IPS-18c (cell line): Measurements from ENCODE around the gene SPEF2.

ENCODE experiments used
- H3K4me3 ChIP-seq: 2 replicates; pipeline ENCODE4 v1.7.0; 2013; ENCODE audit warnings: low read depth, mild to moderate bottlenecking, low read length, moderate library complexity; ENCODE audit not compliant: insufficient read depth
- H3K9me3 ChIP-seq: one replicate; pipeline ENCODE4 v1.6.1; 2013; ENCODE audit warnings: mild to moderate bottlenecking, low read length, moderate library complexity; ENCODE audit not compliant: control insufficient read depth, insufficient read depth

Gene SPEF2

GRCh38 chr5:35753500-35753899, 135.8 kb downstream of the SPEF2 start:
- no peaks in the 10 kb centered on the region for H3K9me3 ChIP-seq
- H3K4me3 ChIP-seq: no peak overlapping the region

GRCh38 chr5:35754481-35754880, 136.8 kb downstream of the SPEF2 start:
- Histone ChIP-seq H3K4me3 (no peak overlapping the region), H3K9me3 (no peaks in the 10 kb centered on the region)

- H3K4me3 ChIP-seq: no peak overlapping the region
- H3K9me3 ChIP-seq: no peaks in the 10 kb centered on the region
Measured at GRCh38 chr5:35755966-35756365, 138.3 kb downstream of the SPEF2 start.

GRCh38 chr5:35758151-35758724, 140.6 kb downstream of the SPEF2 start:
- no peaks in the 10 kb centered on the region for H3K9me3 ChIP-seq

GRCh38 chr5:35761541-35761940, 143.9 kb downstream of the SPEF2 start:
- no peaks in the 10 kb centered on the region for H3K9me3 ChIP-seq
- H3K4me3 ChIP-seq: no peak overlapping the region

More at GRCh38 chr5:35758151-35758724, 140.6 kb downstream of the SPEF2 start:
- H3K4me3 ChIP-seq: no peak overlapping the region

GRCh38 chr5:35762368-35762767, 144.7 kb downstream of the SPEF2 start:
- H3K9me3 ChIP-seq: no peaks in the 10 kb centered on the region
- H3K4me3 ChIP-seq: no peak overlapping the region

GRCh38 chr5:35765921-35766320, 148.3 kb downstream of the SPEF2 start:
- H3K4me3 ChIP-seq: no peak overlapping the region
- no peaks in the 10 kb centered on the region for H3K9me3 ChIP-seq

GRCh38 chr5:35771300-35771699, 153.6 kb downstream of the SPEF2 start:
- Histone ChIP-seq H3K9me3 (no peaks in the 10 kb centered on the region), H3K4me3 (no peak overlapping the region)

GRCh38 chr5:35771839-35772238, 154.2 kb downstream of the SPEF2 start:
- Histone ChIP-seq H3K4me3 (no peak overlapping the region), H3K9me3 (no peaks in the 10 kb centered on the region)

- no peak overlapping the region for H3K4me3 ChIP-seq
- H3K9me3 ChIP-seq: no peaks in the 10 kb centered on the region
Measured at GRCh38 chr5:35773967-35774366, 156.3 kb downstream of the SPEF2 start.

GRCh38 chr5:35776757-35777156, 159.1 kb downstream of the SPEF2 start:
- H3K4me3 ChIP-seq: no peak overlapping the region
- H3K9me3 ChIP-seq: no peaks in the 10 kb centered on the region

GRCh38 chr5:35777358-35778087, 159.9 kb downstream of the SPEF2 start:
- Histone ChIP-seq H3K4me3 (no peak overlapping the region), H3K9me3 (no peaks in the 10 kb centered on the region)

GRCh38 chr5:35778259-35778769, 160.7 kb downstream of the SPEF2 start:
- Histone ChIP-seq H3K4me3 (no peak overlapping the region), H3K9me3 (no peaks in the 10 kb centered on the region)

GRCh38 chr5:35780236-35780635, 162.6 kb downstream of the SPEF2 start:
- no peaks in the 10 kb centered on the region for H3K9me3 ChIP-seq
- no peak overlapping the region for H3K4me3 ChIP-seq

- Histone ChIP-seq H3K4me3 (no peak overlapping the region), H3K9me3 (no peaks in the 10 kb centered on the region)
Measured at GRCh38 chr5:35781181-35781790, 163.6 kb downstream of the SPEF2 start.

- Histone ChIP-seq H3K9me3 (no peaks in the 10 kb centered on the region), H3K4me3 (no peak overlapping the region)
Measured at GRCh38 chr5:35783551-35783950, 165.9 kb downstream of the SPEF2 start.

GRCh38 chr5:35785601-35786085, 168.0 kb downstream of the SPEF2 start:
- Histone ChIP-seq H3K4me3 (no peak overlapping the region), H3K9me3 (no peaks in the 10 kb centered on the region)

GRCh38 chr5:35788724-35789123, 171.1 kb downstream of the SPEF2 start:
- Histone ChIP-seq H3K4me3 (no peak overlapping the region), H3K9me3 (no peaks in the 10 kb centered on the region)
